HG02938 (cell line): ENCODE results near the gene GALNT10.
A peak's percentile ranks its signal among the peaks of the same experiment; 100 is the strongest.

Experiments
- ATAC-seq: cut with Tn5 transposase; IDR thresholded peaks from one replicate; pipeline ENCODE4 v1.9.1; 2021; ENCODE audit warnings: mild to moderate bottlenecking, moderate library complexity; ENCODE audit not compliant: unreplicated experiment

GALNT10 gene

DNA sequence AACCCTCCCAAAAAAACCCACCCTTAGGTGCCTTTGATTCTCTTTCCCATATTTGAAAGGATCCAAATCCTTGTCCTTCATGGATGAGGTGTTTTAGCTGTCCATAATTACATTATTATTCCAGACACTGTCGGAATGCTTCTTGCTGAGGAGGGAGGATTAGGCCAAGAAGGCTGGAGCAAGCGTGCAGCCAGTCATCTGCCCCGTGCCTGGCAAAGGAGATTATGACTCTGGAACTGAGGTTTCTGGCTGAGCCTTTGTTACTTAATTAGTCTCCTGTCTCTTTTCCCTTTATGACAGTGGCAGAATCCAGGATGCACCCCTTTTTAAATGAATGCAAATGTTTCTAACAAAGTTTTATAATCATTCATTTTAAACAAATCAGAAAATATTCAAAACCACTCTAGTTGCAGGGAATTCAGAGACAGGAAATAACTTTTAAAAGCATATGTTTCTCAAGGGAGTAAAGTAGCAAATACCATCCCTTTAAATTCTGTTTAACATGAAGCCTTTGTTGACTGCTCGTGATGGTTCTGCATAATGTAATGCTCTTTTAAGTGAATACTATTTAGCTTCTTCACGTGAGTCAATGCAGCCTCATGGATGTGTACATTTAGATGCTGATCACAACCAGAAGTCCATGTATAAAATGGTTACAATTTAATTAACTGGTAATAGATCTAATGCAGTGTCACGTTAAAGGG is 69.8 kb downstream of the GALNT10 start:
- ATAC-seq: no peak

DNA sequence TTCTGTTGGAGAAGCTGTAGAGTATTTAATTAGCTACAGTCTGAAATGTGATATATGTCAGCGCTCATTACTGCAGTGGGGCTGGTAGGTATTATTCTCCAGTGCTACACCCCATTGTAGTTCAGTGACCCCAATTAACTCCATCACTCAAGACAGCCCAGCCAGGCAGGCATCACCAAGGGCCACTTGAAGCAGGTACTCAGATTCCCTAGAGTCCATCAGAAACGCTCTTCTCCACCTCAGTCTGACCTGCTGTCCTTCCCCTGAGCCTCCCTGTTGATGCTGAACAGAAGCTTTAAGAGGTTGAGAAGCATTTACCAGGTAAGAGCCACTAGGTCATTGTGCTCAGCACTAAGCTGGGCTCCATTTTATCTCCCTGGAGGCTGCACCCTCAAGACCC is 71.8 kb downstream of the GALNT10 start:
- no peak for ATAC-seq

GRCh38 chr5:154264549-154265196 is 74.1 kb downstream of the GALNT10 start:
- ATAC-seq: no peak

DNA sequence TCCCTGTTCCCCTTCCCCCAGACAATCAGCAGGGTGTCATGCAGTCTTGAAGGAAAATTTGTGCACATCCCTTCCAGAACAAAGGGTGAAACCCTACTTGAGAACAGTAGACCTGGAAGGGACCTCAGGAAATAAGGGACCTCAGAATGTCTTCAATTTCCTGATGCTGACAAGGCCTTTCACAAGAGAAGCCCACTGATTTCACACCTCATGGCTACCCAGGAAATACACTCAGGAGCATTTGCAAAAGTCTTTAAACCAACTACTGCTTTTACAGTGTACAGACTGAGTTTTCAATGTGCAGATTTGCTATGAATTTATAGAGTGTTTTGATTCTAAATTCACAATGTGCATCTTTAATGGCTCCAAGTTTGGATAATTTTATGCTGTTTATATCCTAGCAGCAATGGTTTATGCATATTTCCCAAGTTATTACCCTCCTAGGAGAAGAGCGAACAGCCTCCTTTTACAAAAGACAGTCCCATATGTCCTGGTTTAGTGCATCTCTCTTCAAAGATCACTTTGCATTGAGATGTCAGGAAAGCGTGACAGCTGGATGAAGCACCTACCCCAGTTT is 74.8 kb downstream of the GALNT10 start:
- no peak for ATAC-seq

- ATAC-seq: no peak
These were observed 77.0 kb downstream of the GALNT10 start for GRCh38 chr5:154267516-154267915.

GRCh38 chr5:154268073-154268472 is 77.5 kb downstream of the GALNT10 start:
- no peak for ATAC-seq

- no peak for ATAC-seq
These were observed 78.9 kb downstream of the GALNT10 start for GRCh38 chr5:154269414-154269813.

- ATAC-seq: no peak
These were observed 80.9 kb downstream of the GALNT10 start for GRCh38 chr5:154271466-154271865.

- ATAC-seq: no peak
These were observed 81.5 kb downstream of the GALNT10 start for GRCh38 chr5:154271936-154272514.

DNA sequence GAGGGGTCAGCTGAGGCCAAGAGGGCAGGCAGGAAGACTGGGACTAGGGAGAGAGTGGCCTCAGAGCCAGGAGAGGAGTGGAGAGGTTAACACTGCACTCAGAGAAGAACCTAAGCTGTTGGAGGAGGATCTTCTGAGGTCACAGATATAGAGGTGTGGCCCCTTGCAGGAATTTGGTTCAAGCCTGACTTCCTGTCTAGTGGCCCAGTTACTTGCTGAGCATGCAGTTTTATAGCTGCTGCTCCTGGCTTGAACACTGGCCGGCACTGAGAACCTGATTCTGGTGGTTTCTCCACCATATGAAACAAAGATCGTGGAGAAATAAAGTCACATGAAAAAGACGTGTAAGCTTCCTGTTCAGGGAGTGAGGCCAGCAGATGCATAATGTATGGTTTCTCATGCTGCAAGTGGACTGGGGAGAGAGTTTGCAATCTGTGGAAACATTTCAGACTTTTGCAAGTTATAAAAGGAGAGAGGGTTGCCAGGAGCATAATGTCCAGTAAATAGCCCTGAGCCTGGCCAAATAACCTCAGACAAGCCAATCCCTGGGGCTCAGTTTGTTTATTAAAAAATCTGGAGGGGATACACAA is 82.6 kb downstream of the GALNT10 start:
- peak; percentile 62 for ATAC-seq

DNA sequence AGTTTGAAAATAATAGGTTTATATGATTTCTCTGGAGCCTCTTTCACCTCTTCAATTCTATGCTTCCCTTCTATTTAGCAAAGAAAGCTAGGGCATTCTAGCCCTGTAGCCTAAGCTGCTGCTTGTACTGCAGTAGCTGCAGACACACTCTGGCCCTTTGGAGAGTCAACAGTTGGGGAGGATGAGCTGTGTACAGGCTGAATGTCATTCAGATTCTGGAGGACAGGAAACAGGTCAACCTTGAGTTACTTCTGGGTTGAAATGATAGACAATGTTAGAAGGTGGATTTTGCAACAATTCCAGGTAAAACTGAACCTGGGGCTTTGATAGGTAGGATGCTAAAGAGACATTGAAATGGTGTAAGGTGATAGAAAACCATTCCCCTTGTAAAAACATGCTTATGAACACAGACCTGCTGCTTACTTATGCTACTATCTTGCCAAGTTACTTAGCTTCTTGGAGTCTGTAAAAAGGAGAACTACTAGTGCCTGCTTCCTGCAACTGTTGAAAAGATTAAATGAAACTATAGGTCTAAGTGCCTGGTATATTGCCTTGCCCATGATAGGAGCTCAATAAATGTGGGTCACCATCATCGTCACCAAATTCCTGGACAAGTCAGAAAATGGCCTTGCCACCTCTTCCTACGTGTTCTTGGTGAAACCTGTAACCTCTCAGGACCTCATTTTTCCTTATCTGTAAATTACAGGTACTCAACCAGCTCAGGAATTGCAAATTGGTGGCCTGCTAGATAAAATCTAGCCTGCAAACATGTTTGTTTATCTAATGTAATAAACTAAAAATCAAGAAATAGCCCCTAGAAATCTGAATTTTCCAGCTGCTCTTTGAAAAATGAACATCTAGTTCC is 83.7 kb downstream of the GALNT10 start:
- ATAC-seq: no peak

DNA sequence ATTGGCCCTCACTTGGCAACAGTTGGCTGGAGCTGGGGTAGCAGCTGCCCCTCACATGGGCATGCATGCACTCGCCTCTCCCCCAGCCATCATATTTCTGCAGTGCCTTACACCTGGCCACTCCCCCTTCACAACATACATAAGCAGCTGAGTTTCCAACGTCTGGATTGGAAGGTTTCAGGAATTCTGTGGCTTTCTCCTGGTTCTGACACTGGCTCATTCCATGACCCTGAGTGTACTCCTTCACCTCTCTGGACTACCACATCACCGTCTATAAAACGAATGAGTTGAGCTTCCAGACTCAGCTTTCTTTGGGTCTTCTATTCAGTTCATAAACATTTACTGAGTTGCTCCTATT is 84.3 kb downstream of the GALNT10 start:
- ATAC-seq: no peak

- ATAC-seq: no peak
These were observed 85.0 kb downstream of the GALNT10 start for GRCh38 chr5:154275566-154275965.

- ATAC-seq: no peak
These were observed 85.9 kb downstream of the GALNT10 start for GRCh38 chr5:154276261-154276972.

- ATAC-seq: no peak
These were observed 86.4 kb downstream of the GALNT10 start for GRCh38 chr5:154276973-154277331.

GRCh38 chr5:154277499-154277898 is 87.0 kb downstream of the GALNT10 start:
- ATAC-seq: no peak

DNA sequence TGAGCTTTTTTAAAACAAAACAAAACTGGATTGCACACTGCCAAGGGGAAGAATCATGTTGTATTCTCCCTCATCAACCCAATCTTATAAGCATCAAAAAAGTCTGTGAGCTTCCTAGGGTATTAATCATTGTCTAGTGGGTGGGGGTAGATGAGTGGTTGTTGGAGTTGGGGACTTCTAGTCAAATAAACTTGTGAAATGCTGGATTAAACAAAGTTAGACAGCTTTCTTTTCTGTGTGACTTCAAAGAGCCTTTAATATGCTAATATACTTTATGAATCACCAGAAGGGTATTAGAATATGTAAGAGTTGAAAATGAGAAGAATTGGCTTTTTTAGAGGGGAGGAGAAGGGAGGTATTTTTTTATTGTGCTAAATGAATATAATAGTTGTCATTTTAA is 87.7 kb downstream of the GALNT10 start:
- no peak for ATAC-seq

DNA sequence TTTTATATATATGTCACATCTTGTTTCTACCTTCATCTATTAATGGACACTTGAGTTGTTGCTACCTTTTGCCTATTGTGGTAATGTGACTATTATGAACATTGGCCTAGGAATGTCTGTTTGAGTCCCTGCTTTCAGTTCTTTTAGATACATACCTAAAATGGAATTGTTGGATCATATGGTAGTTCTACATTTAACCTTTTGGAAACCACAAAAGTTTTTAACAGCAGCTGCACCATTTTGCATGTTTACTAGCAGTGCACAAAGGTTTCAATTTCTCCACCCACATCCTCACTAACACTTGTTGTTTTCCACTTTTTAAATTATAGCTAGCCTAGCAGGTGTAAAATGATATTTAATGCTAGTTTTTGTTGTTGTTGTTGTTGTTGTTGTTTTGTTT is 88.4 kb downstream of the GALNT10 start:
- peak; percentile 59 for ATAC-seq

- peak; percentile 89 for ATAC-seq
These were observed 93.9 kb downstream of the GALNT10 start for GRCh38 chr5:154284433-154284832.
